Sigmoid colon (tissue), 7 donors: ENCODE measurements around the gene DHCR7. TPM values are rescaled to one million over a fixed set of nuclear protein-coding genes. Genes with fewer than 3 reads are reported as not detected.

Source experiments
- DNase-seq: peaks from one replicate; pipeline ENCODE4 v3.0.0-alpha.2; 2019
- H3K27ac ChIP-seq, 4 donors: fragments of 200-600 bp; sonication (generic); one replicate each; pipeline ENCODE4 v1.5.1; 2016 to 2019; ENCODE audit warnings: mild to moderate bottlenecking in 1 of 4
- H3K27me3 ChIP-seq, 3 donors: fragments of 200-600 bp; sonication (generic); one replicate each; pipeline ENCODE4 v1.5.1; 2019; ENCODE audit warnings: mild to moderate bottlenecking in 1 of 3
- H3K36me3 ChIP-seq, 4 donors: fragments of 200-600 bp; sonication (generic); one replicate each; pipeline ENCODE4 v1.5.1; 2016 to 2019
- H3K4me1 ChIP-seq, 4 donors: fragments of 200-600 bp; sonication (generic); one replicate each; pipeline ENCODE4 v1.5.1; 2017 to 2019
- H3K4me3 ChIP-seq, 4 donors: fragments of 200-600 bp; sonication (generic); one replicate each; pipeline ENCODE4 v1.5.1; 2017 to 2019; ENCODE audit warnings: mild to moderate bottlenecking in 2 of 4, moderate library complexity in 1 of 4
- H3K9me3 ChIP-seq, 4 donors: fragments of 200-600 bp in 3 of 4; sonication (generic) in 3 of 4; one replicate each; pipeline versions ENCODE4 v1.5.1 to v1.6.1; 2013 to 2019
- EP300 ChIP-seq, 4 donors: sonication (generic); formaldehyde crosslinking; IDR thresholded peaks; one replicate each; pipeline ENCODE4 v1.6.1; 2017; ENCODE audit warnings: antibody characterized with exemption in 4 of 4
- POLR2A ChIP-seq, 2 donors: fragments of 450-650 bp; IDR thresholded peaks; one replicate each; pipeline ENCODE4 v1.6.1; 2016; ENCODE audit warnings: antibody characterized with exemption in 2 of 2, mild to moderate bottlenecking in 2 of 2, moderate library complexity in 2 of 2
- POLR2AphosphoS5 ChIP-seq, 4 donors: sonication (generic); formaldehyde crosslinking; IDR thresholded peaks; one replicate each; pipeline ENCODE4 v1.6.1; 2017; ENCODE audit warnings: antibody characterized with exemption in 4 of 4
- WGBS, 2 donors: extraction: QIAGEN DNeasy Blood & Tissue Kit; methylation state at CpG; one replicate each; pipeline ENCODE4 v1.1.7; 2013; 5-methylcytosine and 5-hydroxymethylcytosine counted together
- intact Hi-C: fragments of 100-400 bp; cut with DNase I; formaldehyde crosslinking; loops from one replicate; pipeline ENCODE4 v1.15.1; 2023
- polyA plus RNA-seq, 3 donors: library from polyadenylated mRNA; stranded (reverse); fragments of 200-250 nt; gene quantifications; one replicate each; pipeline ENCODE4 v1.2.3, GENCODE V29; 2013
- total RNA-seq, 4 donors: library from RNA; depleted of rRNA; stranded (reverse); fragments of >200 nt; gene quantifications; one replicate each; pipeline ENCODE4 v1.1.0, GENCODE V29; 2016
- TF ChIP-seq, protein P1 (sequence below), 4 experiments: fragments of 450-650 bp in 3 of 4; fragments of 200-600 bp in 1 of 4; IDR thresholded peaks; one replicate each; pipeline ENCODE4 v1.5.1; 2016 to 2019; ENCODE audit warnings: antibody characterized with exemption in 4 of 4, mild to moderate bottlenecking in 3 of 4, moderate library complexity in 2 of 4
- donor health status: healthy with polysubstance abuse.
- donor health status: Bipolar disorder and iron deficiency.
- donor health status: healthy.

DHCR7 gene
- total and polyA plus RNA-seq, 7 donors, result 2.4 to 54.2 (median 6.0) TPM

- Histone ChIP-seq H3K36me3 (peaks cover 0 to 25% (median 11%) of the 10 kb centered on the region in 4 donors), H3K4me1 (peaks cover 0 to 47% (median 37%) of the 10 kb centered on the region in 4 donors), H3K9me3 (no peaks in the 10 kb centered on the region), H3K27me3 (no peaks in the 10 kb centered on the region), H3K4me3 (peak overlapping the region; percentile 73 to 85 (median 80)), H3K27ac (peak overlapping the region; percentile 76 to 85 (median 80))
- DNase-seq, result peak; percentile 77
- WGBS, 2 donors, result 1 to 2% methylated on average over 40 of the region's 40 CpGs
- intact Hi-C loops, result loop anchor here (5.0 kb wide), 1 partner anchor 335 kb away; no protein-coding TSS in a partner anchor
- TF ChIP-seq, protein P1, sequence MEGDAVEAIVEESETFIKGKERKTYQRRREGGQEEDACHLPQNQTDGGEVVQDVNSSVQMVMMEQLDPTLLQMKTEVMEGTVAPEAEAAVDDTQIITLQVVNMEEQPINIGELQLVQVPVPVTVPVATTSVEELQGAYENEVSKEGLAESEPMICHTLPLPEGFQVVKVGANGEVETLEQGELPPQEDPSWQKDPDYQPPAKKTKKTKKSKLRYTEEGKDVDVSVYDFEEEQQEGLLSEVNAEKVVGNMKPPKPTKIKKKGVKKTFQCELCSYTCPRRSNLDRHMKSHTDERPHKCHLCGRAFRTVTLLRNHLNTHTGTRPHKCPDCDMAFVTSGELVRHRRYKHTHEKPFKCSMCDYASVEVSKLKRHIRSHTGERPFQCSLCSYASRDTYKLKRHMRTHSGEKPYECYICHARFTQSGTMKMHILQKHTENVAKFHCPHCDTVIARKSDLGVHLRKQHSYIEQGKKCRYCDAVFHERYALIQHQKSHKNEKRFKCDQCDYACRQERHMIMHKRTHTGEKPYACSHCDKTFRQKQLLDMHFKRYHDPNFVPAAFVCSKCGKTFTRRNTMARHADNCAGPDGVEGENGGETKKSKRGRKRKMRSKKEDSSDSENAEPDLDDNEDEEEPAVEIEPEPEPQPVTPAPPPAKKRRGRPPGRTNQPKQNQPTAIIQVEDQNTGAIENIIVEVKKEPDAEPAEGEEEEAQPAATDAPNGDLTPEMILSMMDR (IDR thresholded peaks at IDR 0.05), result no peak
- TF ChIP-seq POLR2A (IDR thresholded peaks at IDR 0.05) (no peak), POLR2AphosphoS5 (IDR thresholded peaks at IDR 0.05) (peak in 2 of 4 donors; percentile 32 to 39), EP300 (IDR thresholded peaks at IDR 0.05) (peak in 1 of 4 donors; percentile 15)
Measured at GRCh38 chr11:71452199-71453036, 4.2 kb upstream of the DHCR7 start.

DNA sequence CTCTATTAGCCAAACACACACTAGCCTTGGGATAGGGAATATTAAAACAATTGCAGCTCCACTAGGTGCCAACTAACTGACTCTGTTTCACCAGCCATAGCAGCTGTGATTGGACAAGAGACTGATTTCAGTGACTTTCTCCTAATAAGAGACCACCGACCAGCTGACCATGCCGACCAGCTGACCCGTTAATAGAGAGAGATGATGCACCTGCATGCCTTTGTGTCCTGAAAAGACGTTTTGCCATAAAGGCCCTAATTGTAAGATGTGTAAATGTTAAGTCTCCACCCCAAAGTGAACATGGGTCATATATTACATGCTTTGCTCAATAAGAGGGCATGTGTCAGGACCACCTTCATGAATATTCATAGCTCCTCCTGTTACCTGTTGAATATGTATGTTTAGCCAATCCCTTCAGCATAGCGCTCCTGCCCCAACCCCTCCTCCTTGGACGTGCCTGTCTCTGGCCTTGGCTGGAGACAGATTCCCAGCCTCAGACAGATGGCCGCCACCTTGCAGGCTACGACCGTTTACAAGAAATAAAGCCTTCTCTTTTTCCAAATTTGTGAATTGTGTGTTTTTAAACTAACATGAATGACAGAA lies 3.5 kb upstream of the DHCR7 start:
- TF ChIP-seq POLR2AphosphoS5 (IDR thresholded peaks at IDR 0.05), result no peak
- TF ChIP-seq, protein P1 (IDR thresholded peaks at IDR 0.05), result no peak
- no peak for TF ChIP-seq POLR2A (IDR thresholded peaks at IDR 0.05)
- no peak for TF ChIP-seq EP300 (IDR thresholded peaks at IDR 0.05)
- Histone ChIP-seq H3K9me3 (no peaks in the 10 kb centered on the region), H3K27ac (peak overlapping the region; percentile 76 to 85 (median 80)), H3K27me3 (no peaks in the 10 kb centered on the region), H3K36me3 (peaks cover 0 to 18% (median 9%) of the 10 kb centered on the region in 4 donors), H3K4me3 (peak overlapping the region in 1 of 4 donors; percentile 73), H3K4me1 (peaks cover 0 to 49% (median 39%) of the 10 kb centered on the region in 4 donors)
- DNase-seq, result peak; percentile 56
- intact Hi-C loops, result loop anchor here (5.0 kb wide), 1 partner anchor 336 kb away; no protein-coding TSS in a partner anchor
- WGBS, 2 donors, result 32 to 54% methylated on average over 9 of the region's 9 CpGs

DNA sequence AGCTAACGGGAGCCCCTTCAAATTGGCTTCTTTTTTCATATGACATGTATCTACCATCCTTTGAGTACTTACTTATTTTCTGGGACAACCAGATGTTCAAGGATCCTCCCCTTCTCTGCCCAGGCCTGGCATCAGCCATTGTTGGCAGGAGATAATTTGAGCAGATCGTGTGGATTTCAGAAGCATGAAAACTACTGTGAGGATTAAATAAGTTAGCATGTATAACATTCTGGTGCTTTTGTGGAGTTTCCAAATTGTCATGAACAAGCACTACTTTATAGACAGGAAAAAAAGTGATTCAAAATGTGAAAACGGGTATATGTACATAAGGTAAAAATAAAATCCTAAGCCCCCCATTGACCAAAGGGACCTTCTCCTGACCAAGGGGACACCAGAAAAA lies 2.7 kb upstream of the DHCR7 start:
- no peak overlapping the region for H3K27ac ChIP-seq
- peaks cover 0 to 10% (median 5%) of the 10 kb centered on the region in 4 donors for H3K36me3 ChIP-seq
- H3K27me3 ChIP-seq, result no peaks in the 10 kb centered on the region
- H3K4me1 ChIP-seq, result peaks cover 0 to 49% (median 39%) of the 10 kb centered on the region in 4 donors
- DNase-seq, result no peak
- no peak for TF ChIP-seq POLR2A (IDR thresholded peaks at IDR 0.05)
- TF ChIP-seq, protein P1 (IDR thresholded peaks at IDR 0.05), result no peak
- no peak for TF ChIP-seq EP300 (IDR thresholded peaks at IDR 0.05)
- no peak for TF ChIP-seq POLR2AphosphoS5 (IDR thresholded peaks at IDR 0.05)
- 88 to 89% methylated on average over 3 of the region's 3 CpGs for WGBS, 2 donors
- no peak overlapping the region for H3K4me3 ChIP-seq
- H3K9me3 ChIP-seq, result no peaks in the 10 kb centered on the region
- intact Hi-C loops, result loop anchor here (5.0 kb wide), 1 partner anchor 336 kb away; no protein-coding TSS in a partner anchor

- Histone ChIP-seq H3K4me3 (no peak overlapping the region), H3K27ac (no peak overlapping the region), H3K4me1 (peaks cover 0 to 49% (median 39%) of the 10 kb centered on the region in 4 donors), H3K9me3 (no peaks in the 10 kb centered on the region), H3K36me3 (peaks cover 0 to 6% (median 3%) of the 10 kb centered on the region in 4 donors), H3K27me3 (no peaks in the 10 kb centered on the region)
- no peak for TF ChIP-seq POLR2A (IDR thresholded peaks at IDR 0.05)
- TF ChIP-seq, protein P1 (IDR thresholded peaks at IDR 0.05), result no peak
- TF ChIP-seq EP300 (IDR thresholded peaks at IDR 0.05), result no peak
- TF ChIP-seq POLR2AphosphoS5 (IDR thresholded peaks at IDR 0.05), result no peak
- 81 to 84% methylated on average over 2 of the region's 2 CpGs for WGBS, 2 donors
- intact Hi-C loops, result loop anchor here (5.0 kb wide), 1 partner anchor 337 kb away; no protein-coding TSS in a partner anchor
- no peak for DNase-seq
Measured at GRCh38 chr11:71450507-71450906, 2.3 kb upstream of the DHCR7 start.
